ENCODE results near the gene WSCD1.

The WSCD1 gene

GRCh38 chr17:6110088-6110487 lies 39.9 kb downstream of the WSCD1 start:
- no peak for DNase-seq

GRCh38 chr17:6110592-6110991 lies 40.4 kb downstream of the WSCD1 start:
- DNase-seq, result no peak

- no peak for DNase-seq
These were observed 50.2 kb downstream of the WSCD1 start for GRCh38 chr17:6120351-6120750.

- no peak for DNase-seq
These were observed 54.7 kb downstream of the WSCD1 start for GRCh38 chr17:6124856-6125255.

- DNase-seq, result no peak
These were observed 56.6 kb downstream of the WSCD1 start for GRCh38 chr17:6126768-6127167.

- DNase-seq, result no peak
These were observed 64.5 kb downstream of the WSCD1 start for GRCh38 chr17:6134721-6135120.

- DNase-seq, result no peak
These were observed 65.1 kb downstream of the WSCD1 start for GRCh38 chr17:6135236-6135635.

- DNase-seq, result no peak
These were observed 65.8 kb downstream of the WSCD1 start for GRCh38 chr17:6135996-6136395.

GRCh38 chr17:6137716-6138502 lies 67.7 kb downstream of the WSCD1 start:
- no peak for DNase-seq

- DNase-seq, result no peak
These were observed 68.7 kb downstream of the WSCD1 start for GRCh38 chr17:6138761-6139446.

- DNase-seq, result no peak
These were observed 69.3 kb downstream of the WSCD1 start for GRCh38 chr17:6139447-6139832.

GRCh38 chr17:6140188-6140587 lies 70.0 kb downstream of the WSCD1 start:
- no peak for DNase-seq

GRCh38 chr17:6140728-6141330 lies 70.7 kb downstream of the WSCD1 start:
- no peak for DNase-seq

- no peak for DNase-seq
These were observed 72.5 kb downstream of the WSCD1 start for GRCh38 chr17:6142701-6143100.

GRCh38 chr17:6145946-6146345 lies 75.8 kb downstream of the WSCD1 start:
- no peak for DNase-seq

GRCh38 chr17:6147042-6147441 lies 76.9 kb downstream of the WSCD1 start:
- DNase-seq, result no peak

GRCh38 chr17:6153375-6153774 lies 83.2 kb downstream of the WSCD1 start:
- DNase-seq, result no peak

- no peak for DNase-seq
These were observed 87.5 kb downstream of the WSCD1 start for GRCh38 chr17:6157716-6158115.

GRCh38 chr17:6159541-6160231 lies 89.5 kb downstream of the WSCD1 start:
- no peak for DNase-seq

GRCh38 chr17:6160232-6160555 lies 90.0 kb downstream of the WSCD1 start:
- no peak for DNase-seq

- DNase-seq, result no peak
These were observed 91.0 kb downstream of the WSCD1 start for GRCh38 chr17:6160911-6161855.

GRCh38 chr17:6162216-6162615 lies 92.0 kb downstream of the WSCD1 start:
- DNase-seq, result no peak
